Measurements from ENCODE around the gene PADI2. TPM values are rescaled to one million over a fixed set of nuclear protein-coding genes. Genes with fewer than 3 reads are reported as not detected.

The PADI2 gene
- total RNA-seq, 2 donors from 2014 or later: 0.27 to 2.3 TPM

- Histone ChIP-seq H3K4me3 (no peak overlapping the region), H3K4me1 (ENCODE audit: control insufficient read depth in 1 of 2, low read depth in 2 of 2) (peaks cover 17 to 21% of the 10 kb centered on the region in 2 donors), H3K36me3 (no peaks in the 10 kb centered on the region), H3K9me3 (no peaks in the 10 kb centered on the region), H3K27ac (no peak overlapping the region), H3K27me3 (replicated peaks; ENCODE audit: insufficient read depth) (no peaks in the 10 kb centered on the region)
- ATAC-seq (ENCODE audit: insufficient number of reproducible peaks, low FRiP score, low read depth) (no peak), DNase-seq (ENCODE audit: low spot score) (no peak)
- TF ChIP-seq CTCF (IDR thresholded peaks at IDR 0.05): no peak
These were observed 63.5 kb downstream of the PADI2 start for GRCh38 chr1:17055801-17056200.

GRCh38 chr1:17053685-17054410, 65.4 kb downstream of the PADI2 start, which contains the start of gene SDHB:
Gene SDHB, minus strand, starts transcription at chr1:17054032. Its CDS starts 13 bp downstream, at chr1:17054019.
- no peak for TF ChIP-seq CTCF (IDR thresholded peaks at IDR 0.05)
- ATAC-seq (ENCODE audit: insufficient number of reproducible peaks, low FRiP score, low read depth): peak; percentile 98
- Histone ChIP-seq H3K4me3 (peak within 1 kb of the TSS; percentile 82), H3K27me3 (replicated peaks; ENCODE audit: insufficient read depth) (no peaks in the 10 kb centered on the region), H3K9me3 (no peaks in the 10 kb centered on the region), H3K36me3 (peaks cover 7% of the 10 kb centered on the region), H3K4me1 (ENCODE audit: control insufficient read depth in 1 of 2, low read depth in 2 of 2) (peaks cover 17 to 21% of the 10 kb centered on the region in 2 donors), H3K27ac (peak within 1 kb of the TSS; percentile 77 to 79)
- DNase-seq (ENCODE audit: low spot score): peak; percentile 94

- DNase-seq (ENCODE audit: low spot score) (no peak), ATAC-seq (ENCODE audit: insufficient number of reproducible peaks, low FRiP score, low read depth) (no peak)
- peaks cover 7% of the 10 kb centered on the region for H3K36me3 ChIP-seq
- no peak for TF ChIP-seq CTCF (IDR thresholded peaks at IDR 0.05)
- H3K27me3 ChIP-seq (replicated peaks; ENCODE audit: insufficient read depth): no peaks in the 10 kb centered on the region
- H3K9me3 ChIP-seq: no peaks in the 10 kb centered on the region
- H3K4me1 ChIP-seq (ENCODE audit: control insufficient read depth in 1 of 2, low read depth in 2 of 2): peaks cover 17 to 21% of the 10 kb centered on the region in 2 donors
- peak overlapping the region; percentile 77 to 79 for H3K27ac ChIP-seq
- H3K4me3 ChIP-seq: peak overlapping the region; percentile 82
These were observed 66.1 kb downstream of the PADI2 start for GRCh38 chr1:17053086-17053684.

- Histone ChIP-seq H3K27ac (no peak overlapping the region), H3K4me3 (peak overlapping the region; percentile 82), H3K27me3 (replicated peaks; ENCODE audit: insufficient read depth) (no peaks in the 10 kb centered on the region), H3K9me3 (no peaks in the 10 kb centered on the region), H3K4me1 (ENCODE audit: control insufficient read depth in 1 of 2, low read depth in 2 of 2) (peaks cover 17 to 21% of the 10 kb centered on the region in 2 donors), H3K36me3 (peaks cover 7% of the 10 kb centered on the region)
- DNase-seq (ENCODE audit: low spot score) (no peak), ATAC-seq (ENCODE audit: insufficient number of reproducible peaks, low FRiP score, low read depth) (no peak)
- TF ChIP-seq CTCF (IDR thresholded peaks at IDR 0.05): no peak
These were observed 66.6 kb downstream of the PADI2 start for GRCh38 chr1:17052641-17053040.

GRCh38 chr1:17052038-17052437, 67.2 kb downstream of the PADI2 start:
- Histone ChIP-seq H3K9me3 (no peaks in the 10 kb centered on the region), H3K27me3 (replicated peaks; ENCODE audit: insufficient read depth) (no peaks in the 10 kb centered on the region), H3K36me3 (peaks cover 7% of the 10 kb centered on the region), H3K4me3 (no peak overlapping the region), H3K27ac (no peak overlapping the region), H3K4me1 (ENCODE audit: control insufficient read depth in 1 of 2, low read depth in 2 of 2) (peaks cover 17 to 21% of the 10 kb centered on the region in 2 donors)
- DNase-seq (ENCODE audit: low spot score) (no peak), ATAC-seq (ENCODE audit: insufficient number of reproducible peaks, low FRiP score, low read depth) (no peak)
- no peak for TF ChIP-seq CTCF (IDR thresholded peaks at IDR 0.05)
